WERI-Rb-1 (cell line): ENCODE results near the gene GATA6.

Experiments used
- DNase-seq: peaks from one replicate; pipeline ENCODE4 v3.0.0-alpha.2; 2020
- H3K27ac ChIP-seq: fragments of 250-450 bp; sonication (Bioruptor Pico); 2 replicates; pipeline ENCODE4 v1.5.1; 2020; ENCODE audit warnings: mild to moderate bottlenecking, moderate library complexity
- H3K27me3 ChIP-seq: fragments of 250-450 bp; sonication (Bioruptor Pico); 2 replicates; pipeline ENCODE4 v1.5.1; 2021; ENCODE audit warnings: mild to moderate bottlenecking, low read depth, moderate library complexity; ENCODE audit not compliant: insufficient read depth, severe bottlenecking
- H3K36me3 ChIP-seq: fragments of 250-450 bp; sonication (Bioruptor Pico); 2 replicates; pipeline ENCODE4 v1.5.1; 2020; ENCODE audit warnings: mild to moderate bottlenecking, moderate library complexity
- H3K4me3 ChIP-seq: 2 replicates; pipeline ENCODE4 v1.5.1; 2011; ENCODE audit warnings: low read depth, mild to moderate bottlenecking, control low read depth, low read length
- H3K9me3 ChIP-seq: fragments of 250-450 bp; sonication (Bioruptor Pico); 2 replicates; pipeline ENCODE4 v1.5.1; 2021; ENCODE audit warnings: mild to moderate bottlenecking, moderate library complexity; ENCODE audit not compliant: severe bottlenecking
- TF ChIP-seq, protein P1 (sequence below): IDR thresholded peaks from 2 replicates; pipeline ENCODE4 v1.5.1; 2011; ENCODE audit warnings: low read depth, mild to moderate bottlenecking, control low read depth, inconsistent platforms, low read length

Gene GATA6

GRCh38 chr18:22167091-22167470 lies 2.3 kb upstream of the GATA6 start:
- Histone ChIP-seq H3K36me3 (no peaks in the 10 kb centered on the region), H3K4me3 (no peak overlapping the region), H3K9me3 (peaks cover 22% of the 10 kb centered on the region), H3K27me3 (peaks cover 91% of the 10 kb centered on the region), H3K27ac (no peak overlapping the region)
- TF ChIP-seq, protein P1, sequence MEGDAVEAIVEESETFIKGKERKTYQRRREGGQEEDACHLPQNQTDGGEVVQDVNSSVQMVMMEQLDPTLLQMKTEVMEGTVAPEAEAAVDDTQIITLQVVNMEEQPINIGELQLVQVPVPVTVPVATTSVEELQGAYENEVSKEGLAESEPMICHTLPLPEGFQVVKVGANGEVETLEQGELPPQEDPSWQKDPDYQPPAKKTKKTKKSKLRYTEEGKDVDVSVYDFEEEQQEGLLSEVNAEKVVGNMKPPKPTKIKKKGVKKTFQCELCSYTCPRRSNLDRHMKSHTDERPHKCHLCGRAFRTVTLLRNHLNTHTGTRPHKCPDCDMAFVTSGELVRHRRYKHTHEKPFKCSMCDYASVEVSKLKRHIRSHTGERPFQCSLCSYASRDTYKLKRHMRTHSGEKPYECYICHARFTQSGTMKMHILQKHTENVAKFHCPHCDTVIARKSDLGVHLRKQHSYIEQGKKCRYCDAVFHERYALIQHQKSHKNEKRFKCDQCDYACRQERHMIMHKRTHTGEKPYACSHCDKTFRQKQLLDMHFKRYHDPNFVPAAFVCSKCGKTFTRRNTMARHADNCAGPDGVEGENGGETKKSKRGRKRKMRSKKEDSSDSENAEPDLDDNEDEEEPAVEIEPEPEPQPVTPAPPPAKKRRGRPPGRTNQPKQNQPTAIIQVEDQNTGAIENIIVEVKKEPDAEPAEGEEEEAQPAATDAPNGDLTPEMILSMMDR: no peak
- DNase-seq: no peak

- no peak for DNase-seq
- no peaks in the 10 kb centered on the region for H3K36me3 ChIP-seq
- H3K27ac ChIP-seq: no peak overlapping the region
- peaks cover 92% of the 10 kb centered on the region for H3K27me3 ChIP-seq
- no peak overlapping the region for H3K4me3 ChIP-seq
- TF ChIP-seq, protein P1: no peak
- H3K9me3 ChIP-seq: peaks cover 24% of the 10 kb centered on the region
Observed at GRCh38 chr18:22167471-22168241, 1.7 kb upstream of the GATA6 start.

DNA sequence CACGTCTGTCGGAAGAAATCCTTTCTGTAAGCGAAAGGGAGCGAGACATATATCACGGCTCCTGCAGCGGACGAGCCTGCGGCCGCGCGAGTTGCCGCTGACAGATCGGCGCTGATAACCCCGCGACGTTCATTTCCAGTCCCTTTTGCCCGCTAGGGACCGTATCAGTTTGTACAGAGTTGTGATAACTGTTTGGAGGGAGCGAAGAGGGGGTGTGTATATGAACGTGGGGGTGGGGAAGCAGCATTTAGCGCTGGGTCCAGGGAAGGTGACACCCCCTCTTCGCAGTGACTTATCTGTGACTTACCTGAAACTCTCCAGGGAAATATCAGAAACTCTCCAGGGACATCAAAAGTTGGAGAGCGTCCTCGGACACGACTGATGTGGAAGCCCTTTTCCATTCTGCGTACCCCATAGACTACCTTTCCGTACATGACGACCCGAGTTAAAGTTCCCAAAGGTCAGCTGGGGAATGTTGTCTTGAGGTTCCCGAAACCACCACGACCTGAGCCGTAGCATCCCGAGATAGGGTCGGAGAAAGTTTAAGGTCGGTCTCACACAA lies 948 bp upstream of the GATA6 start:
- H3K4me3 ChIP-seq: no peak overlapping the region
- peaks cover 24% of the 10 kb centered on the region for H3K9me3 ChIP-seq
- H3K36me3 ChIP-seq: no peaks in the 10 kb centered on the region
- TF ChIP-seq, protein P1: no peak
- no peak overlapping the region for H3K27ac ChIP-seq
- H3K27me3 ChIP-seq: peaks cover 92% of the 10 kb centered on the region
- DNase-seq: no peak

DNA sequence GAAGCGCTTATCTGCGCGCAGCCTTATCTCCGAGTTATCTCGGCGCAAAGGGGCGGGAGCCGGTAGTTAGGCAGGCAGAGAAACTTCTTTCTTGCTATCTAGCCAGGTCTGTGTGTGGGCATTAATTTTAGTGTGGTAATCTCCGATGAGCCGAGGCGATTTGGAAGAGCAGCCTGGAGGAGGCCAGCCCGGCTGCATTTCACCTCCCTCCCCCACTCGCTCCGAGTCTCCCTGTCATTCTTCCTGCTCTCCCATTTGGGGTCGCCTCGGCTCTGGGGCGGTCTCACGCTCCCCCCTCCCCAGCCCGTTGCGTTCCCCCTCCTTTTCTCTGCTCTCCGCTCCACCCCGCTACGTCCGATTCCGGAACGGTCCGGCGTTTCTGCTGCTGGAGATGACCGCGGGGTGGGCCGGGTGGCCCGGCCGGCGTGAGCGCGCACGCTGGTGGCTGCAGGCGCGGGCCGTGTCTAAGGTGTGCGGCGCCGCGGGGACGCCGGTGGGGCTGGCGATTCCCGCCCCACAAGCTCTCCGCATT lies 566 bp downstream of the GATA6 start:
- DNase-seq: no peak
- H3K27ac ChIP-seq: no peak overlapping the region
- TF ChIP-seq, protein P1: no peak

GRCh38 chr18:22170421-22171257 lies 1.2 kb downstream of the GATA6 start:
- DNase-seq: peak; percentile 16
- peaks cover 95% of the 10 kb centered on the region for H3K27me3 ChIP-seq
- no peaks in the 10 kb centered on the region for H3K36me3 ChIP-seq
- TF ChIP-seq, protein P1: no peak
- peak overlapping the region; percentile 54 for H3K4me3 ChIP-seq
- no peak overlapping the region for H3K27ac ChIP-seq
- peaks cover 19% of the 10 kb centered on the region for H3K9me3 ChIP-seq

More for the DNA sequence above, 566 bp downstream of the GATA6 start:
- Histone ChIP-seq H3K9me3 (peaks cover 23% of the 10 kb centered on the region), H3K36me3 (no peaks in the 10 kb centered on the region), H3K27me3 (peaks cover 92% of the 10 kb centered on the region), H3K4me3 (peak overlapping the region; percentile 54)
